Left hindlimb (tissue), 1 donor: Measurements from ENCODE around the gene ERFE.

ENCODE experiments used
- DNase-seq: peaks from one replicate; pipeline ENCODE4 v3.0.0-alpha.2; 2018

ERFE gene

GRCh38 chr2:238155761-238156694, 2.7 kb upstream of the ERFE start:
- no peak for DNase-seq

- no peak for DNase-seq
Measured at GRCh38 chr2:238157506-238158017, 1.2 kb upstream of the ERFE start.

GRCh38 chr2:238158018-238158508, 707 bp upstream of the ERFE start:
- no peak for DNase-seq

- no peak for DNase-seq
Measured at GRCh38 chr2:238159071-238159539, 335 bp downstream of the ERFE start.

- DNase-seq: no peak
Measured at GRCh38 chr2:238159661-238160205, 963 bp downstream of the ERFE start.

GRCh38 chr2:238160206-238161129, 1.7 kb downstream of the ERFE start:
- DNase-seq: no peak

- no peak for DNase-seq
Measured at GRCh38 chr2:238161291-238162051, 2.7 kb downstream of the ERFE start.

- no peak for DNase-seq
Measured at GRCh38 chr2:238162251-238162845, 3.6 kb downstream of the ERFE start.

GRCh38 chr2:238162846-238163441, 4.2 kb downstream of the ERFE start:
- DNase-seq: no peak

GRCh38 chr2:238163481-238164198, 4.9 kb downstream of the ERFE start:
- no peak for DNase-seq

- no peak for DNase-seq
Measured at GRCh38 chr2:238164906-238165287, 6.1 kb downstream of the ERFE start.

- no peak for DNase-seq
Measured at GRCh38 chr2:238165288-238165921, 6.6 kb downstream of the ERFE start.

- DNase-seq: no peak
Measured at GRCh38 chr2:238166391-238167343, 7.9 kb downstream of the ERFE start.

GRCh38 chr2:238167344-238167715, 8.6 kb downstream of the ERFE start:
- no peak for DNase-seq

GRCh38 chr2:238167761-238168160, 9.0 kb downstream of the ERFE start:
- DNase-seq: no peak

GRCh38 chr2:238168196-238169047, 9.7 kb downstream of the ERFE start:
- DNase-seq: no peak

- DNase-seq: no peak
Measured at GRCh38 chr2:238169048-238169707, 10.4 kb downstream of the ERFE start.
